CD4-positive, alpha-beta T cell treated with Interleukin-6 for 4 hours (primary cell): ENCODE measurements around the gene COL27A1.

Experiments used
- DNase-seq: peaks from one replicate; pipeline ENCODE4 v3.0.0-alpha.2; 2020; ENCODE audit warnings: mixed read lengths

COL27A1 gene

GRCh38 chr9:114347675-114348074 lies 192.3 kb downstream of the COL27A1 start:
- DNase-seq, result no peak

GRCh38 chr9:114348261-114348905 lies 193.0 kb downstream of the COL27A1 start:
- no peak for DNase-seq

- DNase-seq, result peak; percentile 73
Measured at GRCh38 chr9:114348906-114349482, 193.7 kb downstream of the COL27A1 start.

- DNase-seq, result no peak
Measured at GRCh38 chr9:114349713-114350480, 194.6 kb downstream of the COL27A1 start.

- no peak for DNase-seq
Measured at GRCh38 chr9:114350636-114351401, 195.5 kb downstream of the COL27A1 start.

GRCh38 chr9:114351932-114352331 lies 196.6 kb downstream of the COL27A1 start:
- DNase-seq, result no peak

GRCh38 chr9:114355821-114356220 lies 200.5 kb downstream of the COL27A1 start:
- no peak for DNase-seq

- no peak for DNase-seq
Measured at GRCh38 chr9:114356792-114357191, 201.5 kb downstream of the COL27A1 start.

- DNase-seq, result no peak
Measured at GRCh38 chr9:114357360-114357759, 202.0 kb downstream of the COL27A1 start.

- DNase-seq, result no peak
Measured at GRCh38 chr9:114357911-114358328, 202.6 kb downstream of the COL27A1 start.

- no peak for DNase-seq
Measured at GRCh38 chr9:114359801-114360200, 204.5 kb downstream of the COL27A1 start.

GRCh38 chr9:114361542-114361941 lies 206.2 kb downstream of the COL27A1 start:
- DNase-seq, result no peak
